GM19238 (cell line): Measurements from ENCODE around the gene STARD8.
"Not testable (repeated sequence)": the region's sequence is repeated elsewhere in the genome, so short reads cannot be mapped to it uniquely, and the experiment has no call there.

Experiments used
- DNase-seq: peaks from one replicate; pipeline ENCODE4 v3.0.0; 2011; ENCODE audit warnings: low spot score; ENCODE audit not compliant: insufficient read length

The STARD8 gene, protein sequence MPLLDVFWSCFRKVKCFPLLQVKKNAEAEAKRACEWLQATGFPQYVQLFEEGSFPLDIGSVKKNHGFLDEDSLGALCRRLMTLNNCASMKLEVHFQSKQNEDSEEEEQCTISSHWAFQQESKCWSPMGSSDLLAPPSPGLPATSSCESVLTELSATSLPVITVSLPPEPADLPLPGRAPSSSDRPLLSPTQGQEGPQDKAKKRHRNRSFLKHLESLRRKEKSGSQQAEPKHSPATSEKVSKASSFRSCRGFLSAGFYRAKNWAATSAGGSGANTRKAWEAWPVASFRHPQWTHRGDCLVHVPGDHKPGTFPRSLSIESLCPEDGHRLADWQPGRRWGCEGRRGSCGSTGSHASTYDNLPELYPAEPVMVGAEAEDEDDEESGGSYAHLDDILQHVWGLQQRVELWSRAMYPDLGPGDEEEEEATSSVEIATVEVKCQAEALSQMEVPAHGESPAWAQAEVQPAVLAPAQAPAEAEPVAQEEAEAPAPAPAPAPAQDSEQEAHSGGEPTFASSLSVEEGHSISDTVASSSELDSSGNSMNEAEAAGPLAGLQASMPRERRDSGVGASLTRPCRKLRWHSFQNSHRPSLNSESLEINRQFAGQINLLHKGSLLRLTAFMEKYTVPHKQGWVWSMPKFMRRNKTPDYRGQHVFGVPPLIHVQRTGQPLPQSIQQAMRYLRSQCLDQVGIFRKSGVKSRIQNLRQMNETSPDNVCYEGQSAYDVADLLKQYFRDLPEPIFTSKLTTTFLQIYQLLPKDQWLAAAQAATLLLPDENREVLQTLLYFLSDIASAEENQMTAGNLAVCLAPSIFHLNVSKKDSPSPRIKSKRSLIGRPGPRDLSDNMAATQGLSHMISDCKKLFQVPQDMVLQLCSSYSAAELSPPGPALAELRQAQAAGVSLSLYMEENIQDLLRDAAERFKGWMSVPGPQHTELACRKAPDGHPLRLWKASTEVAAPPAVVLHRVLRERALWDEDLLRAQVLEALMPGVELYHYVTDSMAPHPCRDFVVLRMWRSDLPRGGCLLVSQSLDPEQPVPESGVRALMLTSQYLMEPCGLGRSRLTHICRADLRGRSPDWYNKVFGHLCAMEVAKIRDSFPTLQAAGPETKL

DNA sequence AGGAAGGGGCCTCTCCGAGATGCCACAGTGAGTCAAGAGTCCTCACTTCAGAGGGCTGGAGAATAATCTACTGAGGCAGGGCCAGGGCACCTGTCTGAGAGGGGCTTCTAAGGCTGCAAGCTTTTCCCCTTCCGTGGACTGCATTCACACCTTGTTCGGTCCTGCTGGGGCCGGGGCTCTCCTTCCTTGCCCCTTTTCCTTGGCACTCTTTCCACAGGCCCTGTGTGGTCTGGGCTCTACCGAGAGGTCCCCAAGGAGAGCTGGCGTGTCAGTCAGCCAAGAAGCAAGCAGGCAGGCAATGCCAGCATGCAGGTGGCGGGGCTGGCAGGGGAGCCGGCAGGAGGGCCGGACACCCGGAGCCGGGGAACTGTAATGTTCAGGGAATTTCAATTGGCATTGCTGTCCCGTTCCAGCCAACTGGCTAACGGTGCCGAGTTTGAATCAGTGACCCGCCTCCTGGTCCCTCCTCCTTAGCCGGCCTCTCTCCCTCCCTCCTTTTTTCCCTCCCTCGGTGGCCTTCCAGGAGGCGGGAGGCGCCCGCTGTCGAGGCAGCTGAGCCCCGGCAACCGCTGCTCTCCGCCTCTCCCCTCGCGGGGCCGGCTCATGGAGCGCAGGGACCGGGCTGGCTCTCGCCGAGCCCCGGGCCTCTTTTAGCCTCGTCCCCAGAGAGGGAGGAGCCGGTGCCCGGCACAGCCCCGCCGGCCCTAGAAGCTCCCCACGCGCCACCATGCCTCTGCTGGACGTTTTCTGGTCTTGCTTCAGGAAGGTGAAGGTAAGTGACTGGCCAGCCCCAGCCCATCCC lies at the start of gene STARD8:
Gene STARD8, plus strand, starts transcription at position 511 of the 802 bp plus-strand sequence. Its CDS starts 217 bp downstream, at position 728.
- no peak for DNase-seq

DNA sequence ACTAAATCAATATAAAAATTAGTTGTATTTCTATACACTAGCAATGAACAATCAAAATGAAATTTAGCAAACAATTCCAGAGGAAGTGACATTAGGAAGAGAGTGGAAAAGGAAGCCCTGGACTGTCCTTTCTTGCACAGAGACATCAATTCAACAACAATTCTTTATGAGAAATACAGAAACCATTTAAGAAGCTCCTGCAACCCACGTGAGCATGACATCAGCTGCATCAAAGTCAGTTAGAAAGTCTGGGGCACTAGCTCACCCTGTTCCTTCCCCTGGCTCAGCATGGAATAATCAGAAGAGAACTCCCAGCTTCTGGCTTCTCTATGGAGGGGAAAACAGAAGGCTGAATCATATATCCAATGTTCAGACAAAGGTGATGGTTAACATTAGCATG lies 48.6 kb upstream of the STARD8 start:
- no peak for DNase-seq

DNA sequence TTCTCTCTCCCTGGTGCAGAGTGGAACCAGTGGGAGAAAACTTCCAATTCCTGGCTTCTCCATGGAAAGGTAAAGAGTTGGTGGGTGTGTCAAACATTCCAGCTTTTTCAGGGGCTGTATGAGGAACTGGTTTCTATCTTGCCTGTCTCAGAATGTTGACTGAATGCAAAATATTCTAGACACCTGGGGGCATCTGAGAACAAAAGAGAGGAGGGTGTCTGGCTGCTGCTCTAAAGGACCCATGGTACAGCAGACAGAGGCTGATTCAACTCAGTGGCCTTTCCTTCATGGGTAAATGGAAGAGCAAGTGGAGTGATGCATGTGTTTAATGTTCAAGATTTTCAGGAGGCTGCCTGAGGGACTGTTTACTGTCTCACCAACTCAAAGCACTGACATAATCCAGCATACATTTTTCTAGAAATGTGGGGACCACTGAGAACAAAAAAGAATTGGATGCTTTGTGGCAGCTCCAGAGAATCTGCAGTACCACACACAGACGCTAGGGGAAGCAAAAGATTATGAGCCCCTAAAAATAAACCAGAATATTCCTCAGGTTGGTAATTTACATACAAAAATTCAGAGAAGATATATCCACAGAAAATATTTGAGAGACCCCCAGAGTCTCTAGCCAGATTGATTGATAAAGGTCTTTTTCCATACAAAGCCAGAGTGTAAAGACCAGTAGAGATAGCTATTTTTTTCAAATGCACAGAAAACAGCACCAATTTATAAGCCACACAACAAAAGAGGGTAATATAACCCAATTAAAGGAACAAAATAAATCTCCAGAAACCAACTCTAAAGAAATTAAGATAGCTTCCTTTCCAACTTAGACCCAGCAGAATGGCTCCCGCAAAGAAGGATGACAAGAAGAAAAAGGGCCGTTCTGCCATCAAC lies 48.0 kb upstream of the STARD8 start:
- DNase-seq: no peak

DNA sequence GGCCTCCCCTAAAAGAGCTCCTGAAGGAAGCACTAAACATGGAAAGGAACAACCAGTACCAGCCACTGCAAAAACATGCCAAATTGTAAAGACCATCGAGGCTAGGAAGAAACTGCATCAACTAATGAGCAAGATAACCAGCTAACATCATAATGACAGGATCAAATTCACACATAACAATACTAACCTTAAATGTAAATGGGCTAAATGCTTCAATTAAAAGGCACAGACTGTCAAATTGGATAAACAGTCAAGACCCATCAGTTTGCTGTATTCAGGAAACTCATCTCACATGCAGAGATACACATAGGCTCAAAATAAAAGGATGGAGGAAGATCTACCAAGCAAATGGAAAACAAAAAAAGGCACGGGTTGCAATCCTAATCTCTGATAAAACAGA lies 43.2 kb upstream of the STARD8 start:
- DNase-seq: not testable (repeated sequence)

DNA sequence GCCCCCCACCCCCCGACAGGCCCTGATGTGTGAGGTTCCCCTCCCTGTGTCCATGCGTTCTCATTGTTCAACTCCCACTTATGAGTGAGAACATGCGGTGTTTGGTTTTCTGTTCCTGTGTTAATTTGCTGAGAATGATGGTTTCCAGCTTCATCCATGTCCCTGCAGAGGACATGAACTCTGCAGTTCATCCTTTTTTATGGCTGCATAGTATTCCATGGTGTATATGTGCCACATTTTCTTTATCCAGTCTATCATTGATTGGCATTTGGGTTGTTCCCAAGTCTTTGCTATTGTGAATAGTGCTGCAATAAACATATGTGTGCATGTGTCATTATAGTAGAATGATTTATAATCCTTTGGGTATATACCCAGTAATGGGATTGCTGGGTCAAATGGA lies 32.7 kb upstream of the STARD8 start:
- not testable (repeated sequence) for DNase-seq

DNA sequence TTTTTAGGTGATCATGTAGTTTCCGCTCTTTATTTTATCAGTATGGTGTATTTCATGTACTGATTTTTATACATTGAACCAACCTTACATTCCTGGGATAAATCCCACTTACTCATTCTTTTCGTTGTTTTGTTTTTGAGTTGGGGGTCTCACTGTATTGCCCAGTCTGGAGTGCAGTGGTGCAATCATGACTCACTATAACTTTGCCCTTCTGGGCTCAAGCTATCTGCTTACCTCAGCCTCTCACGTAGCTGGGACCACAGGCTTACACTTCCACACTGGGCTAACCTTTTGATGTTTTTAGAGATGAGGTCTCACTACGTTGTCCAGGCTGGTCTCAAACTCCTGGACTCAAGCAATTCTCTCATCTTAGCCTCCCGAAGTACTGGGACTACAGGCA lies 19.5 kb upstream of the STARD8 start:
- no peak for DNase-seq

DNA sequence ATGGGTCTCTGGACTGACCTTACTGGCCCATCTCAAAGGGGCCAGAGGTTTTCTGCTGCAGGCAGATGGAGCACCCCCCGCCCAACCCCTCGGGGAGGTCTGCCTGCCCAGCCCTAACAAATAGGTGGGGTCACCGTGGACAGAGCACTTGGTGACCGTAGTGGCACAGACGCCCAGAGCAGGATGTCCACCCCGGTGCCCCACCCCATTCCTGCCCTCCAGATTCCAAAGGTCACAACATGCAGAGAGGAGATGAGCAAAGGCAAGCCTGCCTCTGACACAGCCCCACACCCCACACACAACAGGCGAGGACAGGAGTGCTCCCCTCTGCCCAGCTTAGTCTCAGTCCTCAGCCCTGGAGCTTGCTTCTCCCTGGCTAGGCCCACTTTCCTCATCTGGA lies 17.5 kb upstream of the STARD8 start:
- not testable (repeated sequence) for DNase-seq

DNA sequence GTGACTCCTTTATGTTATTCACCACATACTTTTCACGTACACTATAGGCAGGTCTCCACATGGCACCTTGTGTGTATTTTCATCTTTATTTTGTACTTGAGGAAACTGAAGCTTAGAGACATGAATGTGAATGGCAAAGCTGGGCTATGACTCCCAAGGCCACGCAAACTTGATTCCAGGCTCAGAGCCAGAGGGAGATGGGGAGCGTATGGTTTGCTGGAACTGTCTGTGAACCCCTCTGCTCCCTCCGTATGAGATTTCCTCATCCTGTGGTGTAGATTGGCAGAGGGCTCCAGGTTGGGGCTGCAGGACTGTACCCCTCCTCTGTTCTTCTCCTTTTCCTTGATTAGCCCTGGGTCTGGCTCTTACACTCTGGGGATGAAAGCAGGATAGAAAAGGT lies 16.1 kb upstream of the STARD8 start:
- DNase-seq: no peak

DNA sequence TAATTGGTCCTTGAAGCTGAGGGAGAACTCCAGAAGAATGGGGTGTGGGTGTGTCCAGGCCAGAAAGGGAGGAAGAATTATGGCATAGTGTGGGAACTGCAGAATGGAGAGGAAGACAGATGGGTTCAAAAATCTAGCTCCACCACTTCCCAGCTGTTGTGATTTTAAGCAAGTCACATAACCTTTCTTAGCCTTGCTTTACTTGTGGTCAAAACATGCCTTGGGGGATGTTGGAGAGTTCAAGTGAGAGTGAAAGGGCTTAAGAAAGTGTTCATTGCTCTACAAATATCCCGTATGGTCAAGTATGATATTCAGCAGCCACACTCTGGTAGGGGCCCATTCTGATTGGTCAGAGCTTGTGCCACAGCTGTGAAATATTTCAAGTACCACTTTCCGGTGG lies 15.0 kb upstream of the STARD8 start:
- DNase-seq: no peak

DNA sequence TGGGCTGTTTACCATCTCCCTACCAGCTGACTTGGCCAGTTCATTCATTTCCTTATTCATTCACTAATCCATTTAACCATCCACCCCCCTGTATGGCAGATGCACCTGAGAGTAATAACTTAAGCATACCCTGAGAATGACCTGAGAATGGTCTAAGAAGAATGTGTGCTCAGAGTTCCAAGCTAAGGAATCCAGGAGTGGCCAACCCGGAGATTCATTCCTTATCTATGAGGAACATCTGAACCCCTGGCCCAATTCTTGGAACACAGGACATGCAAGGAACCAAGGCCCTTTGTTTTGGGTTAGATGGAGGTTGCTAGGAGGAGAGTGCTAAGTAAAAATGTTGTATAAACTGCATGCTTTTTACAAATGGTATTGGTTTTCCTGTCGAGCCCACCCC lies 13.5 kb upstream of the STARD8 start:
- no peak for DNase-seq

DNA sequence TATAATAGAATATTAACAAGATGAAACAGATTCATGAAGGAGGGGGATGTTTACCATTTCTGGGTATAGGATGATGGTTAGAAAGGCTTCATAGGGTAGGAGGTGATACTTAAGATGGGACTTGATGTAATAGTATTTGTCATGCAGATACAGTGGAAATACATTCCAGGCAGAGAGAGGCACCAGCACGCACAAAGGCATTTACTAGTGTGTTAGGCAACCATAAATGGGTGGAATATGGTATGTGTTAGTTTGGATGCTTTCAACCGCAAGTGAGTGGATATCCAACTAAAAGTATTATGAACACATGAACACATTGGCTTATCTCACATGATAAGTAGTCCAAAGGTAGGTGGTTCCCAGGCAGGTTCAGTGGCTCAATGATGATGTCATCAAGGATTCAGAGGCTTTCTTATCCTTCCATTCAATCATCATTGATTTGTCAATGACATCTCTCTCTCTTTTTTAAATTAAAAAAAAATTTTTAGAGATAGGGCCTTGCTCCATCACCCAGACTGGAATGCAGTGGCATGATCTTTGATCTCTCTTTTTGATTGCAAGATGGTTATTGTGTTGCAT lies 12.7 kb upstream of the STARD8 start:
- no peak for DNase-seq

DNA sequence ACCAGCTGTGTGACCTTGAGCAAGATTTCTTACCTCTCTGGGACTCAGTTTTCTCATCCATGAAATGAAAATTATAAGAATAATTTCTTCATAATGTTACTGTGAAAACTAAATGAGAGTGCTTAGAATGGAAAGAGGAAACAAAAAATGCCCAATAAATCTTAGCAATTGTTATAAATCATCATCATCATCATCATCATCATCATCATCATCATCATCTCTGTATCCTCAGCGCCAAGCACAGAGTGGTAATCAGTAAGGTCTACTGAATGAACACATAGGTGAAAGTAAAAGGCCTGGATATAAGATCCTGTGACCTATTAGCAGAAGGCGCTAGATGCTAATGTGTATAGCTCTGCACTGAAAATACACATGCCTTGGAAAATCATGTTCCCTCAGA lies 6.8 kb upstream of the STARD8 start:
- DNase-seq: no peak

DNA sequence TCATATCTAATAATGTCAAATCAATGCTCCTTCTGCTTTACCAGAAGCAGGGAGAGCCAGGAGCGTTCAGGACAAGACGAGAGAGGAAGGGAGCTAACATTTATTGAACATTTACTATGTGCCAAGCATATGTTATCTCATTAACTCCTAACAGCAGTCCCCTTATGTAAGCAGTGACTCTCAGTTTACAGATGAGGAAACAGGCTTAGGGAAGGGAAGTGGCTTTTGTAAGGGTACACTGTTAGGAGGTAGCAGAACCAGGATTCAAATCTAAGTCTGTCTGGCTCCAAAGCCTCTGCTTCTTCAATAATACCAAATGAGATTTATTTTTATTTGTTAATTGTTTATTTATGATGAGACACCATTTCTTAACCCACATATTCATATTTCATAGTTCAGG lies 2.6 kb upstream of the STARD8 start:
- DNase-seq: no peak

DNA sequence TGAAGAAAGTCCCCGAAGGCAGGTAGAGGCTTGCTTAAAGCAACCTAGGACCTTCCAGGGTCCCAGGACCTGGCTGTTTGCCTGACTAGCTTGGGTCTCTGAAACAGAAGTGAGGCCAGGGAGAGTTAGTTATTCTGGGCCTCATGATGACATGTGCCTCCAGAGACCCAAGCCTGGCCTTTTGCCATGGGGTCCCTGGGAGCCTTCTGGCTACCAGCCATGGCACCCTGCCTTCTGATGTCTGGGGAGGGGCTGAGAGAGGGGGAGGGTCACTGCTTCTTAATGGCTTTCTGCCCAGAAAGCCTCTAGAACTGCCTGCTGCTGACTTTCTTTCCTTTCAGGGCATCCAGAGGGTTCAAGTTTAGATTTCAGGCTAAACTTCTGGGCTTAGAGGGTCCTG lies 1.0 kb upstream of the STARD8 start:
- no peak for DNase-seq

DNA sequence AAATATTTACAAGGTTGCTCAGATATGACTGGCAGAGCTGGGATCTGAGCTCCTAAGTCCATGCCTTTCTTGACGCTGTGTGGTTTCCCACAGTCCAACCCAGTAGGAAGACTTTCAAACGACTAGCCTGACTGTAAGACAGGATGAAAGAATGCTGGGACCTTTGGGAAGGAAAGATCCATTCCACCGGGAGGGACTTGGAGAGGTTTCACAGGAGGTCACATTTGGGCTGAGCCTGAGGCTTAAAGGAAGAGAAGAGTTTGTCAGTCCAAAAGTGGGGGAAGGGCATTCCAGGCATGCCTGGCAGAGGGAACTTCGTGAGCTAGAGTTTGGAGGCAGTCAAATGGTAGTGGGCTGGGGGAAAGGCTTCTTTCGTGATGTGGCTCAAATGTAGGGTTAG lies 1.5 kb downstream of the STARD8 start:
- no peak for DNase-seq

DNA sequence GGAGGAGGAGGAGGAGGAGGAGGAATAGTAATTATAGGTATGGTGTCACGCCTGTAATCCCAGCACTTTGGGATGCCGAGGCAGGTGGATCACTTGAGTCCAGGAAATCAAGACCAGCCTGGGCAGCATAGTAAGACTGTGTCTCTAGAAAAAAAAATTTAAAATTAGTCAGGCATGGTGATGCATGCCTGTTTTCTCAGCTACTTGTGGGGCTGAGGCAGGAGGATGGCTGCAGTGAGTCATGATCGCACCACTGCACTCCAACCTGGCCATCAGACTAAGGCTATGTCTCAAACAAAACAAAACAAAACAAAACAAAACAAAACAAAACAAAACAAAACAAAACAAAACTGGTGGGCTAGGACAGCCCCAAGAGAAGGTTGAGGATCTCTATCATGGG lies 3.0 kb downstream of the STARD8 start:
- no peak for DNase-seq

DNA sequence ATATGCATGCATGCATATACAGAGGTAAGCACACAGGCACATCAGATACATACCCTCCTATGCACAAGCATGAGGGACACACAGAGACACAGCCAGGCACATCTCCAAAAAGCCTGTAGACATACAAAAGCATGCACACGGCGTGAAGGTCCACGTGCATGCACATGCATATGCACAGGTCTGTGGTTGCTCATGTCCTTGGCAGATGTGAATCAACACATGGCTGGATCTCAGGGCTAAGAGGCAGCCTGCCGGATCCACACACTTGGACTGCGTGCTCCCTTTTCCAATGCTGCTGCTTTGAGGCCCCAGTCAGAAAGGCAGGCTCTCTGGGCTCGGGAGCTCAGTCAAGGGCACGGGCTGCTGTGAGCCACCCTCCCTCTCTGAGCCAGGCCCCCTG lies 3.6 kb downstream of the STARD8 start:
- DNase-seq: no peak

DNA sequence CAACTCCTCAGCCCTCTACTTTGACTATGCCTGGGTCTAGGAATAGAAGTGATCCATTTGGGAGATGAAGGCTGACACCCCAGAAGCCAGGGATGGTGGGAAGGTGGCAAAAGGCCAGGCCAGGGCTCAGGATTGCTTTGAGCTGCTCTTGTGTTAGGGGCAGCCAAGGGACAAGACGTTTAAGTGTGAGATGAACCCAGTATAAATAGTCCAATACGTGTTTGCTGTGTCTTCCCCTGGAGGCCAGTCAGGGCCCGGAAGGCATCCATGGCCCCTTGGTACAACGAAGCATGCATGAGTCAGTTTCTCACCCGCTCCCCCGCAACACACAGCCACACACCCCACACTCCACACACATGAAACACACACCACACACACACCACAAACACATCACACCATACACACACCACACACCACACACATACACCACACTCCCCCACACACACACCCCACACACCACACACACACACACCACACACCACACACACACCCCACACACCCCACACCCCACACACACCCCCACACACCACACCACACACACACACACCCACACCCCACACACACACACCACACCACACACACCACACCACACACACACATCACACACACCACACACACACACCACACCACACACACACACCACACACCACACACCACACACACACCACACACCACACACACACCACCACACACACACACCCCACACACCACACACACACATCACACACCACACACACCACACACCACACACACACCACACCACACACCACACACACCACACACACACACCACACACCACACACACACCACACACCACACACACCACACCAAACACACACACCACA lies 5.1 kb downstream of the STARD8 start:
- DNase-seq: no peak

DNA sequence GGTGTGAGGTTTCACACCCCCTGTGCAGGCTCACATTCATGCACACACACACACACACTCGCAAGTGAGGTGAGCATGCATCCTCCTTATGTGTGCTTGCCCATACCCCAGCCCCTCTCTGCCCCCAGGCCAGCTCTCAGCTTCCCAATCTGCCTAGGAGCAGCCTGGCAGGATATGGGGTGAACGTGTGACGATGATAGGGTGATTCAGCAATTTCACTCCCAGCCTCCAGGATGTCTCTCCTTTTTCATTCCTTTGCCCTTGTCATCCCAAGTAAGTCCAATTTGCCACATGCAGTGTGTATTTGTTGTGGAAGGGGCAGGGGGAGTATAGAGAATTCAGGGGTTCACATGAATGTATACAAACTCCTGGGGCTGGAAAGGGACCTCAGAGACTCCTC lies 7.2 kb downstream of the STARD8 start:
- DNase-seq: no peak
